RWPE1 (cell line): Measurements from ENCODE around the gene HIVEP3.

Experiments
- CTCF ChIA-PET: fragments of 350-600 bp; sonication (Branson Sonifier 250); formaldehyde crosslinking; extraction: SDS; loops from one replicate; lab custom pipeline; 2021; lab: Yijun Ruan, JAX
- POLR2A ChIA-PET: fragments of 400-600 bp; formaldehyde crosslinking; extraction: SDS; loops from one replicate; lab custom pipeline; 2020; ENCODE audit warnings: antibody characterized with exemption; ENCODE audit not compliant: low non-redundant PET; lab: Yijun Ruan, JAX
- DNase-seq: peaks from one replicate; pipeline ENCODE4 v3.0.0; 2012; ENCODE audit warnings: low spot score
- H3K27ac ChIP-seq: fragments of 450-650 bp; 2 replicates; pipeline ENCODE4 v1.5.1; 2017
- CTCF ChIP-seq: fragments of 450-650 bp; conservative IDR thresholded peaks from 2 replicates; pipeline ENCODE4 v1.5.1; 2017; ENCODE audit warnings: low read depth, mild to moderate bottlenecking

HIVEP3 gene

GRCh38 chr1:41615316-41615715 lies 303.4 kb downstream of the HIVEP3 start:
- TF ChIP-seq CTCF, result no peak
- no peak overlapping the region for H3K27ac ChIP-seq
- CTCF ChIA-PET, result interaction anchor here (0.6 kb wide), 1 partner anchor 47 kb away, joined by 3 read pairs; no protein-coding TSS in a partner anchor

GRCh38 chr1:41614818-41615217 lies 303.9 kb downstream of the HIVEP3 start:
- no peak for TF ChIP-seq CTCF
- no peak for DNase-seq
- POLR2A ChIA-PET, result no interaction called here
- no peak overlapping the region for H3K27ac ChIP-seq
- CTCF ChIA-PET, result interaction anchor here (0.6 kb wide), 1 partner anchor 46 kb away, joined by 3 read pairs; no protein-coding TSS in a partner anchor

More at GRCh38 chr1:41615316-41615715, 303.4 kb downstream of the HIVEP3 start:
- no peak for DNase-seq
- POLR2A ChIA-PET, result no interaction called here

GRCh38 chr1:41613689-41614574 lies 304.8 kb downstream of the HIVEP3 start:
- no peak for TF ChIP-seq CTCF
- peak overlapping the region; percentile 65 for H3K27ac ChIP-seq
- ChIA-PET POLR2A (no interaction called here), CTCF (interaction anchor here (0.9 kb wide), 1 partner anchor 40 kb away, joined by 3 read pairs; no protein-coding TSS in a partner anchor)
- DNase-seq, result peak; percentile 17

- POLR2A ChIA-PET, result no interaction called here
- CTCF ChIA-PET, result interaction anchor here (0.9 kb wide), 1 partner anchor 39 kb away, joined by 3 read pairs; no protein-coding TSS in a partner anchor
- no peak for DNase-seq
- TF ChIP-seq CTCF, result no peak
- H3K27ac ChIP-seq, result peak overlapping the region; percentile 47
Measured at GRCh38 chr1:41612953-41613352, 305.8 kb downstream of the HIVEP3 start.

GRCh38 chr1:41611932-41612450 lies 306.7 kb downstream of the HIVEP3 start:
- no peak for TF ChIP-seq CTCF
- DNase-seq, result no peak
- POLR2A ChIA-PET, result no interaction called here
- CTCF ChIA-PET, result interaction anchor here (0.6 kb wide), 1 partner anchor 38 kb away, joined by 3 read pairs; no protein-coding TSS in a partner anchor
- no peak overlapping the region for H3K27ac ChIP-seq

- ChIA-PET POLR2A (no interaction called here), CTCF (no interaction called here)
- no peak for DNase-seq
- TF ChIP-seq CTCF, result no peak
- no peak overlapping the region for H3K27ac ChIP-seq
Measured at GRCh38 chr1:41611068-41611931, 307.4 kb downstream of the HIVEP3 start.
